K562 (cell line): ENCODE data around the gene ATG7. TPM values are rescaled to one million over a fixed set of nuclear protein-coding genes. Genes with fewer than 3 reads are reported as not detected.

ENCODE experiments used
- ATAC-seq: fragments of 200-7000 bp; cut with Tn5 transposase; 3 replicates; pipeline ENCODE4 v1.9.1; 2020; ENCODE audit warnings: moderate library complexity
- BruUV-seq: library from RNA; stranded (reverse); fragments of 400-500 nt; replicated peaks from 2 replicates; lab custom pipeline; 2021; lab: Mats Ljungman, UMichigan
- CTCF ChIA-PET: fragments of 300-600 bp; formaldehyde crosslinking; extraction: SDS; loops from one replicate; lab custom pipeline; 2021; ENCODE audit warnings: low intra/inter-chr PET ratio; lab: Yijun Ruan, JAX
- POLR2A ChIA-PET: fragments of 300-600, 350-650 bp; sonication (Branson Sonifier 250); formaldehyde crosslinking; extraction: SDS; loops from one replicate; lab custom pipeline; 2021; ENCODE audit warnings: antibody characterized with exemption, inconsistent platforms; lab: Yijun Ruan, JAX
- DNase-seq, 4 experiments: peaks; one replicate each; pipeline versions ENCODE4 v3.0.0 to v3.0.0-alpha.2; 2011 to 2018; ENCODE audit warnings: low spot score in 3 of 4, mixed read lengths in 3 of 4; ENCODE audit errors: extremely low read depth in 1 of 4
- FAIRE-seq: peaks from 2 replicates; lab custom pipeline; 2011; peaks lifted over from hg19 to GRCh38; lab: Jason Lieb, UNC
- H2AFZ ChIP-seq: 2 replicates; pipeline ENCODE4 v1.6.0; 2011; ENCODE audit warnings: low read depth, low read length, control low read depth, inconsistent platforms
- H3K27ac ChIP-seq: fragments of 200-600 bp; 3 replicates; pipeline ENCODE4 v1.8.0; 2011; ENCODE audit warnings: low read depth, mild to moderate bottlenecking, control low read depth, inconsistent platforms, low read length, moderate library complexity, mixed read lengths; ENCODE audit errors: extremely low read depth
- H3K27me3 ChIP-seq, 2 experiments: fragments of 300-600 bp in 1 of 2; 2 replicates in 1 of 2; 3 replicates in 1 of 2; pipeline versions ENCODE4 v1.6.0 to v1.8.0; 2011; ENCODE audit warnings: inconsistent platforms in 2 of 2, low read length in 2 of 2, mild to moderate bottlenecking in 1 of 2, mixed read lengths in 1 of 2, moderate library complexity in 1 of 2; ENCODE audit not compliant: control insufficient read depth in 2 of 2, insufficient read depth in 2 of 2
- H3K36me3 ChIP-seq: fragments of 300-600 bp; 3 replicates; pipeline ENCODE4 v1.8.0; 2011; ENCODE audit warnings: mild to moderate bottlenecking, low read length, inconsistent platforms; ENCODE audit not compliant: control insufficient read depth, insufficient read depth
- H3K4me1 ChIP-seq, 2 experiments: fragments of 200-600 bp in 1 of 2; replicated peaks in 1 of 2; 2 replicates in 1 of 2; 3 replicates in 1 of 2; pipeline versions ENCODE4 v1.5.1 to v1.8.0; 2011; ENCODE audit warnings: inconsistent platforms in 2 of 2, low read length in 2 of 2, mild to moderate bottlenecking in 1 of 2, mixed read lengths in 1 of 2, moderate library complexity in 1 of 2; ENCODE audit not compliant: control insufficient read depth in 2 of 2, insufficient read depth in 2 of 2
- H3K4me2 ChIP-seq: 2 replicates; pipeline ENCODE4 v1.6.1; 2011; ENCODE audit warnings: low read length, control low read depth, inconsistent platforms, mixed read lengths; ENCODE audit not compliant: insufficient read depth
- H3K4me3 ChIP-seq: fragments of 200-600 bp; sonication (generic), shearing (Covaris generic); 2 replicates; pipeline ENCODE4 v1.5.1; 2016; ENCODE audit warnings: control low read depth, inconsistent platforms
- H3K79me2 ChIP-seq: fragments of 200-600 bp; 3 replicates; pipeline ENCODE4 v1.8.0; 2011; ENCODE audit warnings: low read length, inconsistent platforms; ENCODE audit not compliant: control insufficient read depth, insufficient read depth
- H3K9ac ChIP-seq, 2 experiments: 2 replicates each; pipeline versions ENCODE4 v1.6.0 to v1.6.1; 2011; ENCODE audit warnings: low read depth in 2 of 2, low read length in 2 of 2, control low read depth in 1 of 2, inconsistent platforms in 1 of 2, mild to moderate bottlenecking in 1 of 2, mixed read lengths in 1 of 2; ENCODE audit not compliant: insufficient read depth in 1 of 2
- H3K9me1 ChIP-seq: one replicate; pipeline ENCODE4 v1.6.0; 2011; ENCODE audit warnings: inconsistent platforms, mild to moderate bottlenecking, low read length, moderate library complexity; ENCODE audit not compliant: control insufficient read depth, insufficient read depth
- H3K9me3 ChIP-seq: replicated peaks from 2 replicates; pipeline ENCODE4 v1.5.1; 2011; ENCODE audit warnings: low read depth, low read length, inconsistent platforms; ENCODE audit not compliant: control insufficient read depth, insufficient read depth
- H4K20me1 ChIP-seq: replicated peaks from 2 replicates; pipeline ENCODE4 v1.6.1; 2011; ENCODE audit warnings: low read length, inconsistent platforms, mixed read lengths; ENCODE audit not compliant: control insufficient read depth, insufficient read depth
- CREBBP ChIP-seq: IDR thresholded peaks from one replicate; pipeline ENCODE4 v1.6.1; 2012; ENCODE audit warnings: low read depth, mild to moderate bottlenecking, control low read depth, inconsistent platforms, low read length
- DACH1 ChIP-seq: fragments of 450-650 bp; IDR thresholded peaks from 2 replicates; pipeline ENCODE4 v1.6.1; 2018; ENCODE audit not compliant: partially characterized antibody
- ELF4 ChIP-seq: fragments of 450-650 bp; formaldehyde crosslinking; IDR thresholded peaks from 2 replicates; pipeline ENCODE4 v1.4.0; 2022; ENCODE audit warnings: missing genetic modification characterization
- IRF9 ChIP-seq: fragments of 450-650 bp; IDR thresholded peaks from 2 replicates; pipeline ENCODE4 v1.6.1; 2016; ENCODE audit warnings: missing biosample characterization, missing genetic modification characterization
- KDM1A ChIP-seq, 2 experiments: fragments of 450-650 bp; IDR thresholded peaks; 2 replicates each; pipeline ENCODE4 v1.6.1; 2016; ENCODE audit warnings: mild to moderate bottlenecking in 2 of 2
- MAFG ChIP-seq: fragments of 450-650 bp; conservative IDR thresholded peaks from 2 replicates; pipeline ENCODE4 v1.6.1; 2016; ENCODE audit warnings: missing genetic modification characterization, missing compliant biosample characterization
- PML ChIP-seq: IDR thresholded peaks from 2 replicates; pipeline ENCODE4 v1.6.1; 2012; ENCODE audit warnings: low read length, inconsistent platforms
- SETDB1 ChIP-seq: IDR thresholded peaks from one replicate; pipeline ENCODE4 v1.6.1; 2012; ENCODE audit warnings: low read length, control low read depth, inconsistent platforms
- SNAPC5 ChIP-seq: fragments of 250-450 bp; sonication (Bioruptor Pico); IDR thresholded peaks from 2 replicates; pipeline ENCODE4 v1.8.0; 2021; ENCODE audit warnings: moderate library complexity, mild to moderate bottlenecking, inconsistent platforms
- SOX6 ChIP-seq: fragments of 450-650 bp; IDR thresholded peaks from 2 replicates; pipeline ENCODE4 v1.6.1; 2014; ENCODE audit warnings: mild to moderate bottlenecking
- SRF ChIP-seq, 2 experiments: fragments of 250-450, 450-650 bp in 1 of 2; sonication (Bioruptor Pico) in 1 of 2; sonication (generic) in 1 of 2; formaldehyde crosslinking; IDR thresholded peaks; 2 replicates each; pipeline versions ENCODE4 v1.5.0 to v1.5.1; 2020 to 2022; ENCODE audit warnings: mild to moderate bottlenecking in 1 of 2, missing genetic modification reagents in 1 of 2
- TCF7 ChIP-seq: sonication (generic); IDR thresholded peaks from 2 replicates; pipeline ENCODE4 v1.6.1; 2016; ENCODE audit warnings: antibody characterized with exemption, borderline replicate concordance
- THRB ChIP-seq: fragments of 450-650 bp; formaldehyde crosslinking; conservative IDR thresholded peaks from 2 replicates; pipeline ENCODE4 v1.4.0; 2022; ENCODE audit warnings: mild to moderate bottlenecking, missing genetic modification characterization
- USF2 ChIP-seq: sonication (generic); formaldehyde crosslinking; IDR thresholded peaks from 2 replicates; pipeline ENCODE4 v1.5.0; 2020; ENCODE audit warnings: missing genetic modification reagents
- ZNF253 ChIP-seq: fragments of 250-450 bp; sonication (Bioruptor Pico); conservative IDR thresholded peaks from 2 replicates; pipeline ENCODE4 v1.6.1; 2021; ENCODE audit warnings: mild to moderate bottlenecking
- ZNF395 ChIP-seq: fragments of 200-800 bp; sonication (Bioruptor generic); IDR thresholded peaks from 2 replicates; pipeline ENCODE4 v1.6.1; 2017; ENCODE audit warnings: missing genetic modification characterization, missing compliant biosample characterization
- ZNF449 ChIP-seq: fragments of 250-450 bp; sonication (Bioruptor Pico); IDR thresholded peaks from 2 replicates; pipeline ENCODE4 v1.8.0; 2022; ENCODE audit warnings: moderate library complexity, mild to moderate bottlenecking, inconsistent platforms
- whole genome bisulfite sequencing: fragments of 100-300 bp; shearing (Covaris generic); methylation state at CpG from one replicate; pipeline ENCODE4 v1.1.6; 2016; ENCODE audit warnings: low coverage, mixed read lengths; ENCODE audit not compliant: insufficient coverage; ENCODE audit errors: missing lambda C conversion rate; 5-methylcytosine and 5-hydroxymethylcytosine counted together
- in situ Hi-C: fragments of 300-500 bp; cut with MboI; formaldehyde crosslinking; loops from 4 replicates; pipeline ENCODE4 v1.15.0; 2018; ENCODE audit warnings: inconsistent platforms, mixed read lengths
- intact Hi-C: fragments of 100-400 bp; cut with micrococcal nuclease; formaldehyde crosslinking; loops from 2 replicates; pipeline ENCODE4 v1.14.2; 2022
- polyA plus RNA-seq, 8 experiments: library from polyadenylated mRNA; depleted of rRNA in 4 of 8; stranded (reverse) in 5 of 8; unstranded in 3 of 8; fragments of >200 nt; fragmentation: Nextera tagmentation in 2 of 8; fragmentation: Illumina TruSeq in 1 of 8; extraction: Ambion mirVana in 2 of 8; extraction: Trizol in 1 of 8; gene quantifications; 2 replicates each; pipeline versions ENCODE4 v1.2.1 to v1.2.3, GENCODE V29; 2011 to 2014; ENCODE audit warnings: inconsistent platforms in 1 of 8, missing spikeins in 1 of 8
- total RNA-seq, 7 experiments: library from RNA; depleted of rRNA in 6 of 7; stranded (reverse); fragments of >200 nt in 6 of 7; fragmentation: Illumina TruSeq in 2 of 7; extraction: Trizol in 2 of 7; gene quantifications; 2 replicates each; pipeline versions ENCODE4 v1.2.1 to v1.2.3, GENCODE V29; 2011 to 2021; ENCODE audit warnings: low replicate concordance in 1 of 7

The ATG7 gene
- total and polyA plus RNA-seq, 9 of the 15 experiments (the other 6 are each of a cell fraction or from before 2014, with no cell fraction given), result 18.3 to 45.3 (median 33.6) TPM

GRCh38 chr3:11534011-11534792, 262.0 kb downstream of the ATG7 start:
- Histone ChIP-seq H3K27me3 (no peaks in the 10 kb centered on the region), H3K27ac (no peak overlapping the region), H3K4me1 (peaks cover 0 to 4% of the 10 kb centered on the region in 2 experiments; a peak in 2 of 5 replicates), H2AFZ (no peak overlapping the region), H3K36me3 (no peaks in the 10 kb centered on the region), H3K9ac (peak overlapping the region in 1 of 2 experiments; percentile 11; a peak in 1 of 4 replicates), H4K20me1 (no peaks in the 10 kb centered on the region; the same call in 1 of the 2 replicates), H3K4me2 (no peak overlapping the region), H3K9me1 (no peaks in the 10 kb centered on the region), H3K9me3 (no peaks in the 10 kb centered on the region), H3K4me3 (no peak overlapping the region), H3K79me2 (no peaks in the 10 kb centered on the region)
- no peak for FAIRE-seq
- in situ Hi-C loops, result no loop called here
- POLR2A ChIA-PET, result no interaction called here
- CTCF ChIA-PET, result no interaction called here
- no peak for ATAC-seq
- no peak for DNase-seq
- 54% methylated on average over 21 of the region's 21 CpGs for WGBS
- BruUV-seq, result no TSS peak
- intact Hi-C loops, result no loop called here
- TF ChIP-seq PML, result no peak
- no peak for TF ChIP-seq DACH1
- TF ChIP-seq CREBBP, result no peak
- no peak for TF ChIP-seq MAFG (tag)
- no peak for TF ChIP-seq ZNF253
- TF ChIP-seq SETDB1, result no peak
- no peak for TF ChIP-seq ZNF395
- TF ChIP-seq USF2 (CRISPR knock-in tag), result no peak
- no peak for TF ChIP-seq TCF7
- TF ChIP-seq IRF9, result no peak
- TF ChIP-seq KDM1A (IDR thresholded peaks at IDR 0.05), result no peak
- no peak for TF ChIP-seq SNAPC5 (CRISPR knock-in tag)
- TF ChIP-seq SRF (CRISPR knock-in tag; IDR thresholded peaks at IDR 0.05), result no peak
- no peak for TF ChIP-seq ZNF449
- no peak for TF ChIP-seq THRB (CRISPR knock-in tag)
- TF ChIP-seq SOX6, result no peak
- TF ChIP-seq ELF4, result no peak
